Peyer's patch (tissue), 4 donors: Measurements from ENCODE around the gene CATSPERD.

ENCODE experiments used
- CTCF ChIP-seq, 6 experiments: fragments of 450-650 bp in 4 of 6; fragments of 200-600 bp in 2 of 6; sonication (generic) in 1 of 6; IDR thresholded peaks; one replicate each; pipeline ENCODE4 v1.5.1; 2017 to 2019; ENCODE audit warnings: antibody characterized with exemption in 6 of 6, mild to moderate bottlenecking in 3 of 6, moderate library complexity in 1 of 6
- POLR2A ChIP-seq, 2 donors: fragments of 450-650 bp; IDR thresholded peaks; one replicate each; pipeline ENCODE4 v1.5.1; 2017; ENCODE audit warnings: antibody characterized with exemption in 2 of 2, mild to moderate bottlenecking in 2 of 2, moderate library complexity in 2 of 2

GRCh38 chr19:5707576-5708575, 12.6 kb upstream of the CATSPERD start:
- TF ChIP-seq CTCF (IDR thresholded peaks at IDR 0.05): no peak
- TF ChIP-seq POLR2A (IDR thresholded peaks at IDR 0.05): no peak
